Limb (tissue), 2 donors: Measurements from ENCODE around the gene GPR143.

ENCODE experiments used
- DNase-seq, 2 donors: peaks; one replicate each; pipeline ENCODE4 v3.0.0-alpha.2; 2016; ENCODE audit errors: extremely low spot score in 2 of 2

The GPR143 gene

DNA sequence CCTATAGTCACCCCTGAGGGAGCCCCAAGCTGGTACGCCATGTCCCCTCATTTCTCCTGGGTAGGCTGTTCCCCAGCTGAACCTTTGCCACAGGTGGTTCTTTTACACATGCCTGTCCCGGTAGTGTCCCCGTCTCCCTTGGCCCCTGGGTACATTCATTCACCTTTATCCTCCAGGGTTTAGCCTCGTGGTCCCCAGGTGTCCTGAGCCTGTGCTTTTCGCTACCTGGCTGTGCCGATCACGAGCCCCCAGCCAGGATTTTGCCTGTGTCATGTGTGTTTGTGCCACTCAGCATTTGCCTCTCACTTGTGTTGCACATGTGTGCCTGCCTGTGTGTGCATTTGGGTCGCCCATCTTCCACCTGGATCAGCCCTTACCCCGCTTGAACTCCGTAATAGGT, 57.6 kb downstream of the GPR143 start:
- DNase-seq, result no peak

DNA sequence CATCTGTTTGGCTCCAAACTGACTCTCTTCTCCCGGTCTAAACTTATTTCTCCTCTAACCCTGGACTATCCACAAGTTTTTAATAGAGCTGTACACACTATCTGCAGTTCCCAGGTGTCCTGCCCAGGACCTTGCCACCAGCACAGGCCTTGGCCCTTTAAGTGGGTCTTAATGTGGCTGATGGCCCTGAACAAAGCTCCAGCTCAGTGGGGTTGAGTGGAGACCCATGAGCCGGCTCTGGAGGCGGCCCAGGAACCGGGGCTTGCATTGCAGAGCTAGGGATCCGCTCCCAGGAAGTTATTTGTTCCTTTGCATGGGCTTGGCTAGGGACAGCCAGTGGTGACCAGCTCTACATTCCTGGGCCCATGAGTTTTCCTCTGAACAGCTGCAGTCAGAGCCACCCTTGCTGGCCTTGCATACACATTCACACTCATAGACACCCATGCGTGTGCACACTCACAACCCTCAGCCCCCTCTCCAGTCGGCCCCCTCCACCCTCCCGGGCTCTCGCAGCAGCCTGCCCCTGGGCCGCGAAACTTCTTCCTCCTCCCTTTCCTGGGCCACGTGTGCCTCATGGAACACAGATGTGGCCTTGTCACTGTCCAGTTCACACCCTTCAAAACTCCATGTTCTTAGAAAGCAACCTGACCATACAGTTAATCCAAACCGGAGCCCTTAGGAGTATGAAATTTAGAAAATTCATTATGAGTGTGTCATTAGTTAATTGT, 58.2 kb downstream of the GPR143 start:
- DNase-seq, result no peak

GRCh38 chrX:9706421-9706820, 59.2 kb downstream of the GPR143 start:
- no peak for DNase-seq

DNA sequence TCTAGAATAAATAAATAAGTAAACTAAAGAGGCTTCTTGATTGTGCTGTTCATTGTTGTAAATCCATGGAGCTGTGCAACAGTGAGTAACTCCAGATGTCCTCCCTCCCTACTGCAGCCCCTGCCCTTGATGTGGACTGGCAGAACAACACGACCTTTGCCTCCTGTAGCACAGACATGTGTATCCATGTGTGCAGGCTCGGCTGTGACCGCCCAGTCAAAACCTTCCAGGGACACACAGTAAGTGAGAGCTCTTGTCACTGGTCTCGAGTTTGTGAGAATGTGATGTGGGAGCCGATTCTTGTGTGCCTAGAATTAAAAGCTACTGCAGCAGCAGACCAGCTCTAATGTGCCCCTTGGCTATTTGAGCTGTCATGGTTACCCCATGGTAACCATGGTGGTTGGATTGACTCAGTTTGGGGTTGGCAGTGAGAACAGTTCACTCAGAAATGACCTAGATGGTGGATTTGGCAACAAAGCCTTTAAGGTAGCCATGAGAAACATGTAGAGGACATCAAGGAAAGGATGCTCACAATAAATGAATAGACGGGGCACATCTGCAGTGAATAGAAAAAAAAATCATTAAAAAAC, 60.7 kb downstream of the GPR143 start:
- no peak for DNase-seq

DNA sequence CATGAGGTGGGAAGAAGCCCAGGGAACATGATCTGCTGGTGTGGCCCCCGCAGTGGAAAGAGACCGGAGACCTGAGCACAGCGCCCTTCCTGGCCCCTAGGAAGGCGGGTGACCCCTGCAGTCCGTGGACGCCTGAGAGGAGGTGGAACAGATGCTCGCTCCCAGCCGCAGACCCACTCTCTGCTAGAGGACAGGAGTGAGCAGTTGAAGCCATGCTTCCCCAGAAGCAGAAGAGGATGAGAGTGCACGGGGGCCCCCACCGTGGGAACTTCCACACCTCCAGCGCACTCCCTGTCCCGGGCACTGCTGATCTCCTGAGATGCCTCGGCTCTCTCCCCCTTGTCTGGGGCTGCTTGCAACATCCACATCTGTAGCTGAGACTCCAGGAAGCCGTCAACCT, 62.2 kb downstream of the GPR143 start:
- DNase-seq, result no peak

DNA sequence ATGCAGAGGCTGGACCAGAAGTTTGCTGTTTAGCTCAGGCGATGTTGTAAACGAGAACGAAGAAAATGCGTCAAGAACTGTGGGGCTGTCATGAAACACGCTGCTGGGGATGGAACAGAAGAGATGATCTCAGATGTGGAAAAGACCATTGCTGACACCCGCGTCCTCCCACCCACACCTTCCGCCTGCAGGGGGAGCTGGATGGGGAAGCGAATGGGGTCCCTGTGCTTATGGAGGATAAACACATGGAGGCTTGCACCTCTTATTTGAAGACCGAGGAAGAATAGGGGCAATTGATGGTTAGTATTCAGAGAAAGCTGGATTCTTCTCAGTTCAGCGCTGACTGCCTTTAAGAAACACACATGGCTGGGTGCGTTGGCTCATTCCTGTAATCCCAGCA, 63.9 kb downstream of the GPR143 start:
- no peak for DNase-seq

DNA sequence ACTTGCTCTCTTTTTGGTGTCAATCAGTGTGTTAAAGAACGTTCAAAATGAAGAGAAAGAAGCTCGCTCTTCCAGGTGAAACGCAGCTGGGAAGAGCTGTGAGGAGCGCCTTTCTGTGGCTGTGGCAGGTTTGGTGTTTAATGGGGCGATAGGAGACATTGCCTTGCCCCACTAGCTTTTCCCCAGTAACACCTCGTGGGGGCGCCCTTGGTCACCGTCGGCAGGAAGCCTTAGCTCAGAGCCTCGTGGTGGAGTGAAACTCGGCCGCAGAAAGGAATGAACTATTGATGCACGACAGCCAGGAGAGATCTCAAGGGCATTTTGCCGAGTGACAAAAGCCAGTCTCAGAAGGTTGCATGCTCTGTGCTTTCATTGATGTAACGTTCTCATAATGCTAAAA, 65.1 kb downstream of the GPR143 start:
- no peak for DNase-seq

- DNase-seq, result no peak
These were observed 67.1 kb downstream of the GPR143 start for GRCh38 chrX:9698576-9698975.

GRCh38 chrX:9693307-9694001, 72.2 kb downstream of the GPR143 start:
- no peak for DNase-seq

DNA sequence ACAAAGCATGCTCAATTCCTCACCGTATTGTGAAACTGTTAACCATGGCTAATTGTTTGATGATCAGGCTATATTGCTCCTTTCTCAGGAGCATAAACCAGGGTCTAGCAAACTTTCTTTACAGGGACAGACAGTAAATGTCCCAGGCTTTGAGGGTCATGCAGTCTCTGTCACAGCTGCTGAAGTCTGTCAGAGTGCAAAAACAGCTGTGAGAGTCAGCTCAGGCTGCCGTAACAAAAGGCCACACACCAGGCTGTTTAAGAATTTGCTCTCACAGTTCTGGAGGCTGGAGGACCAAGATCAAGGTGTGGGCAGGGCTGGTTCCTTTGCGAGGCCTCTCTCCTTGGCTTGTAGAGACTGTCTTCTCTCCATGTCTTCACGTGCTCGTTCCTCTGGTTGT, 75.6 kb downstream of the GPR143 start:
- DNase-seq, result no peak

- DNase-seq, result no peak
These were observed 76.8 kb downstream of the GPR143 start for GRCh38 chrX:9688833-9689232.

DNA sequence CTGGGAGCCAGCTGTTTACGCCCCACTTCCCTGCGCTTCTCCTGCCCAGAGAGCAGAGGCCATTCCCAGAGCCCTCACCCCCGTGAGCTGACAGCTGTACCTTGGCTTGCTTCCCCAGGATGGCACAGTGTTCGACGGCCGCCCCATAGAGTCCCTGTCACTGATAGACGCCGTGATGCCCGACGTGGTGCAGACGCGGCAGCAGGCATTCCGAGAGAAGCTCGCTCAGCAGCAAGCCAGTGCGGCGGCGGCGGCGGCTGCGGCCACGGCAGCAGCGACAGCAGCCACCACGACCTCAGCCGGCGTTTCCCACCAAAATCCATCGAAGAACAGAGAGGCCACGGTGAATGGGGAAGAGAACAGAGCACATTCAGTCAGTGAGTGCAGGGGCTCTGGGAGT, 77.7 kb downstream of the GPR143 start:
- DNase-seq, result no peak

GRCh38 chrX:9683350-9683749, 82.3 kb downstream of the GPR143 start:
- no peak for DNase-seq

- no peak for DNase-seq
These were observed 82.8 kb downstream of the GPR143 start for GRCh38 chrX:9682861-9683260.

GRCh38 chrX:9682456-9682855, 83.2 kb downstream of the GPR143 start:
- DNase-seq, result no peak

DNA sequence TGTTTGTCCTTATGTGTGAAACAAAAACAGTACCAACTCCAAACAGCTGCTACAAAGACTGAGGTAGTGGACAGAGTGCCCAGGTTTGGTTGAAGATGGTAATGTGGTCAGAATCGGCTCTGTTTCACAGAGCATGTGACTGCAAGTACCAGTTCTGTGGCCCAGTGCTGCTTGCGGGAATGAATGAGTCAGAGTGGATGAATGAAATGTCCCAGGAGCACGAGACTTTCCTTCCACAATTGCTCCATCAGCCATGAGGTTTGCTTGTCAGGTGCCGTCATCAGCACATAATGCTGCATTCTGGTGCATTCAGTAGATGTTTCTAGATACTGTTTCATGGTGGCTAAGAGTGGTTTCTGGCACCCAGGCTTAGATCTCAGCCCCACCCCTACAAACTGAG, 84.2 kb downstream of the GPR143 start:
- no peak for DNase-seq

- DNase-seq, result no peak
These were observed 84.6 kb downstream of the GPR143 start for GRCh38 chrX:9681011-9681410.

GRCh38 chrX:9678215-9678965, 87.3 kb downstream of the GPR143 start:
- DNase-seq, result no peak

- peak; percentile 34 to 54 for DNase-seq
These were observed 88.4 kb downstream of the GPR143 start for GRCh38 chrX:9677098-9677739.

DNA sequence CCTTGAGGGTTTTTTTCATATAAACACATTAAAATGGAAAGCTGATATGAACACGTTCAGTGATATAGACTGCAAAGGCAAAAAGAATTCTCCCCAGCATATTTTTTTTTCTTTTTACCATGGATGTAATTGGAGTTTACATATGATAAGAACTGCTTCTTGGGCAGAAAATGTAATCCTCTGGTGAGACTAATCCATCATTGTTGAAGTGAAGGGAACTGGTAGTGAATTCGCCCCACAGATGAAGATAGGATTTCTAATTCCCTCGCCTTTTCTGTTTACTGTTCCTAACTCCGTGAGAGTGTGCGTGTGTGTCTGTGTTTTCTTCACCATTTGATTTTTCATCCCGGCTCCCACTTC, 88.9 kb downstream of the GPR143 start:
- peak in 1 of 2 donors; percentile 15 for DNase-seq

DNA sequence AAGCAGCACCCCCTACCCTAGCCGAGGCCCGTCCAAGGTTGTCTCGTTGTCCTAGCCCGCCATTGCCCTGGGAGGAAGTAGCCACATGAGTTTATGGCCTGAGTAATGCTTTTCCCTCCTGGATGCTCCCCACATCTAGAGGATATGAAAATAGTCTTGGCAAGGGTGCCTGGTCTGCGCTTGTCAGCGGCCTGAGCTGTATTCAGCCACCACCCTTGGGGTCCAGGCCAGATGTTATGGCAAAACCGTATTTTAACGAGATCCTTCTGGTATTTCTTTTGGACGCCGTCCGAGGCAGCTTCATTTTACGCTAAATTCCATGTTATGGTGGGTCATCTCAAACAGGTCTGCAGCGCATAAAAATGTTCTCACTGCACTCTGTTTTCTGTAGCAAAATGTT, 89.3 kb downstream of the GPR143 start:
- peak; percentile 42 to 57 for DNase-seq
